PC-9 (cell line): ENCODE data around the gene COL10A1. TPM values are rescaled to one million over a fixed set of nuclear protein-coding genes. Genes with fewer than 3 reads are reported as not detected.

ENCODE experiments used
- BruUV-seq: library from RNA; stranded (reverse); fragments of 400-500 nt; replicated peaks from 2 replicates; lab custom pipeline; 2021; lab: Mats Ljungman, UMichigan
- CTCF ChIA-PET: fragments of 300-600 bp; sonication (Branson Sonifier 250); formaldehyde crosslinking; loops from one replicate; lab custom pipeline; 2022; ENCODE audit warnings: antibody characterized with exemption; lab: Charles Lee
- POLR2A ChIA-PET: fragments of 300-600 bp; sonication (Branson Sonifier 250); formaldehyde crosslinking; loops from one replicate; lab custom pipeline; 2022; ENCODE audit warnings: antibody characterized with exemption; ENCODE audit not compliant: unreplicated experiment; lab: Charles Lee
- DNase-seq, 2 experiments: peaks; one replicate each; pipeline versions ENCODE4 v3.0.0 to v3.0.0-alpha.2; 2015 to 2022; ENCODE audit warnings: mixed read lengths in 1 of 2
- H2AFZ ChIP-seq: fragments of 200-600 bp; sonication (generic); 2 replicates; pipeline ENCODE4 v1.8.1; 2017; ENCODE audit warnings: antibody characterized with exemption
- H3F3A ChIP-seq: fragments of 200-600 bp; sonication (generic); 2 replicates; pipeline ENCODE4 v1.8.1; 2017; ENCODE audit warnings: antibody characterized with exemption, mild to moderate bottlenecking, low read depth; ENCODE audit not compliant: insufficient read depth
- H3K27ac ChIP-seq: fragments of 200-600 bp; sonication (generic); 2 replicates; pipeline ENCODE4 v1.6.1; 2016; ENCODE audit warnings: mixed run types
- H3K27me3 ChIP-seq: fragments of 200-600 bp; sonication (generic); 2 replicates; pipeline ENCODE4 v1.6.1; 2016; ENCODE audit warnings: low read depth, mixed run types; ENCODE audit not compliant: insufficient read depth
- H3K36me3 ChIP-seq: fragments of 200-600 bp; sonication (generic); 2 replicates; pipeline ENCODE4 v1.6.1; 2016; ENCODE audit warnings: low read depth, mixed run types
- H3K4me1 ChIP-seq: fragments of 200-600 bp; sonication (generic); replicated peaks from 2 replicates; pipeline ENCODE4 v1.6.1; 2016; ENCODE audit warnings: mixed run types; ENCODE audit not compliant: insufficient read depth
- H3K4me2 ChIP-seq: fragments of 200-600 bp; sonication (generic); 2 replicates; pipeline ENCODE4 v1.6.1; 2017; ENCODE audit warnings: mixed run types
- H3K4me3 ChIP-seq: fragments of 200-600 bp; sonication (generic); 2 replicates; pipeline ENCODE4 v1.6.1; 2016; ENCODE audit warnings: mixed run types
- H3K79me2 ChIP-seq: fragments of 200-600 bp; sonication (generic); 2 replicates; pipeline ENCODE4 v1.6.1; 2017; ENCODE audit warnings: low read depth, mixed run types
- H3K9me2 ChIP-seq: fragments of 200-600 bp; sonication (generic); 2 replicates; pipeline ENCODE4 v1.8.1; 2017; ENCODE audit warnings: mild to moderate bottlenecking; ENCODE audit not compliant: insufficient read depth
- H3K9me3 ChIP-seq: fragments of 200-600 bp; sonication (generic); 2 replicates; pipeline ENCODE4 v1.8.1; 2016; ENCODE audit warnings: low read depth; ENCODE audit not compliant: insufficient read depth
- H4K20me1 ChIP-seq: fragments of 200-600 bp; sonication (generic); 2 replicates; pipeline ENCODE4 v1.8.1; 2017; ENCODE audit not compliant: insufficient read depth
- EZH2 ChIP-seq: fragments of 200-600 bp; sonication (generic); IDR thresholded peaks from 2 replicates; pipeline ENCODE4 v1.8.0; 2017; ENCODE audit warnings: antibody characterized with exemption, low read depth
- intact Hi-C: fragments of 100-400 bp; cut with micrococcal nuclease; formaldehyde crosslinking; loops from one replicate; pipeline ENCODE4 v1.10.0; 2022; ENCODE audit not compliant: unreplicated experiment
- total RNA-seq: library from RNA; stranded (reverse); gene quantifications from 2 replicates; pipeline ENCODE4 v1.2.3, GENCODE V29; 2021
- TF ChIP-seq, protein P1 (sequence below): fragments of 200-600 bp; sonication (generic); conservative IDR thresholded peaks from 2 replicates; pipeline ENCODE4 v1.6.1; 2017; ENCODE audit warnings: mixed run types, antibody characterized with exemption, mild to moderate bottlenecking, moderate library complexity

COL10A1 gene
- total RNA-seq, 1 experiment from 2014 or later = not detected

DNA sequence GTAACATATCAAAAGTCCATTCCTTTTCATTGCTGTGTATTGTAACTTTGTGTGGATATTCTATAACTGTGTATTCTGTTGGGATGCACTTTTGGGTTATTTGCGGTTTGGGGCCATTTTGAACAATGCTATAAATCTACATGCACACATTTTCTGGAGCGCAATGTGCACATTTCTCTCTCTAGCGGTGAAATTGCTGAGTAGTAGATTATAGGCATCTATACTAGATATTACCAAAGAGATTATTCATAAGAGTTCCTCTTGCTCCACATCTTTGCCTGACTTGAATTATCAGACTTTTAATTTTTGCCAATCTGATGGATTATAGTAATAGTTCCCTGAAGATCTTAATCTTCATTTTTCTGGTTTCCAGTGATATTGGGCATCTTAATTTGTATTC, 47.0 kb downstream of the COL10A1 start:
- ChIA-PET POLR2A (no interaction called here), CTCF (no interaction called here)
- H3K9me3 ChIP-seq = no peaks in the 10 kb centered on the region
- no peaks in the 10 kb centered on the region for H3K36me3 ChIP-seq
- H3K27me3 ChIP-seq = no peaks in the 10 kb centered on the region
- no peak overlapping the region for H3K27ac ChIP-seq
- TF ChIP-seq EZH2 = no peak
- TF ChIP-seq, protein P1, sequence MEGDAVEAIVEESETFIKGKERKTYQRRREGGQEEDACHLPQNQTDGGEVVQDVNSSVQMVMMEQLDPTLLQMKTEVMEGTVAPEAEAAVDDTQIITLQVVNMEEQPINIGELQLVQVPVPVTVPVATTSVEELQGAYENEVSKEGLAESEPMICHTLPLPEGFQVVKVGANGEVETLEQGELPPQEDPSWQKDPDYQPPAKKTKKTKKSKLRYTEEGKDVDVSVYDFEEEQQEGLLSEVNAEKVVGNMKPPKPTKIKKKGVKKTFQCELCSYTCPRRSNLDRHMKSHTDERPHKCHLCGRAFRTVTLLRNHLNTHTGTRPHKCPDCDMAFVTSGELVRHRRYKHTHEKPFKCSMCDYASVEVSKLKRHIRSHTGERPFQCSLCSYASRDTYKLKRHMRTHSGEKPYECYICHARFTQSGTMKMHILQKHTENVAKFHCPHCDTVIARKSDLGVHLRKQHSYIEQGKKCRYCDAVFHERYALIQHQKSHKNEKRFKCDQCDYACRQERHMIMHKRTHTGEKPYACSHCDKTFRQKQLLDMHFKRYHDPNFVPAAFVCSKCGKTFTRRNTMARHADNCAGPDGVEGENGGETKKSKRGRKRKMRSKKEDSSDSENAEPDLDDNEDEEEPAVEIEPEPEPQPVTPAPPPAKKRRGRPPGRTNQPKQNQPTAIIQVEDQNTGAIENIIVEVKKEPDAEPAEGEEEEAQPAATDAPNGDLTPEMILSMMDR = no peak
- intact Hi-C loops = no loop called here
- H3F3A ChIP-seq = 0 out of 2 replicates have a peak, but pooled peaks cover under 1% of the 10 kb centered on the region
- H3K4me1 ChIP-seq = peaks cover 11% of the 10 kb centered on the region
- no TSS peak for BruUV-seq
- H3K79me2 ChIP-seq = no peaks in the 10 kb centered on the region
- no peaks in the 10 kb centered on the region for H3K9me2 ChIP-seq
- no peak for DNase-seq
- H2AFZ ChIP-seq = no peak overlapping the region
- no peak overlapping the region for H3K4me2 ChIP-seq
- H3K4me3 ChIP-seq = no peak overlapping the region
- H4K20me1 ChIP-seq = no peaks in the 10 kb centered on the region

DNA sequence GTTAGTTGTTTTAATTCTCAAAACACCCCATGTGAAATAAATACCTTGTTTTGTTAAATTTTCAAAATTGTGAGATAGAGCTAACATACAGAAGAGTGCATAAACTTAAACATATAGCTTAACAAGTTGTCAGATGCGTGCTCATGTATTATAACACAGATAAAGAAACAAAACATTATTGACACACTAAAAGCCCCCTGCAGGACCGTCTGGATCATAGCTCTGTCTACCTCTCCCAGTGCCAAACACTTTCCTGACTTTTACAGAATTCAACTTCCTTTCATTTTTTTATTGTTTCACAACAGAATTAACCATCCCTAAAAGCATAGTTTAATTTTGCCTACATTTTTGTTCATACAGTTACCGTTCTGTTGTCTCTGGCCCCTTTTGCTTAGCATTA, 47.4 kb downstream of the COL10A1 start:
- ChIA-PET CTCF (no interaction called here), POLR2A (no interaction called here)
- TF ChIP-seq, protein P1 = no peak
- TF ChIP-seq EZH2 = no peak
- Histone ChIP-seq H3K9me2 (no peaks in the 10 kb centered on the region), H3K9me3 (no peaks in the 10 kb centered on the region), H3K4me3 (no peak overlapping the region), H4K20me1 (no peaks in the 10 kb centered on the region), H3K4me2 (no peak overlapping the region), H2AFZ (no peak overlapping the region), H3K79me2 (no peaks in the 10 kb centered on the region), H3K27me3 (no peaks in the 10 kb centered on the region), H3K27ac (no peak overlapping the region), H3K36me3 (no peaks in the 10 kb centered on the region), H3K4me1 (peaks cover 15% of the 10 kb centered on the region), H3F3A (peaks cover 5% of the 10 kb centered on the region; the same call in 1 of the 2 replicates)
- intact Hi-C loops = no loop called here
- BruUV-seq = no TSS peak
- DNase-seq = no peak

DNA sequence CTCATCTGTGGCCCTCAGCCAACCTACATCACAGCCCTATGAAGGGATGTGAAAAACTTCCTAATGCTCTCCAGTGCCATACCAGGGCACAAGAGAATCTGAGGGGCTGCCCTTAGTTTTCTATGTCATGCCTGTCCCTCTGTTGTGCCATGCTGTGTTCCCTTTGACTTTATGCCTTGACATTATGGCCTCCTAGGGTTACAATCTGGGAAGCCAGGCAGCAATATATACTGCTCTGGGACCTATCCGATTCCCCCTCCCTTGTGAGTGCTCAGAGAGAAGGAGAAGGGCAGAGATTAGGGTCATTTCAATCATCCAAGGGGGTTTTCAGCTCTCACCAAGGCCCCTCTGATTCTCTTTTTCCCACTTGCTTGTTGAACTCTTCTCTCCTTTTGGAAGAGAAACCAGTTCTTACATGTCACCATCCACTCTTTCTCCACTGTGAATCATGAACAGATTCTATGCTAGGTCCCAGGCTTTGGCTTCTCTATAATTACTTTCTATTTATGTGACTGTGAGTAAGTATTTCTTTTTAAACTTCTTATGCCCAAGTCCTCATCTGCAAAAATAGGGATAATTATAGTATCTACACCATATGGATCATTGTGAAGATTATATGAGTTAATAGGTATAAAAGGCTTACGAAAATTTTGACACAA, 51.1 kb downstream of the COL10A1 start:
- Histone ChIP-seq H3K79me2 (no peaks in the 10 kb centered on the region), H4K20me1 (no peaks in the 10 kb centered on the region), H3K4me1 (peaks cover 52% of the 10 kb centered on the region), H3K27ac (no peak overlapping the region), H3K36me3 (no peaks in the 10 kb centered on the region), H3K9me3 (no peaks in the 10 kb centered on the region), H3K27me3 (no peaks in the 10 kb centered on the region), H2AFZ (no peak overlapping the region), H3F3A (peaks cover 23% of the 10 kb centered on the region), H3K4me2 (no peak overlapping the region), H3K4me3 (no peak overlapping the region), H3K9me2 (no peaks in the 10 kb centered on the region)
- ChIA-PET POLR2A (no interaction called here), CTCF (interaction anchor here (1.5 kb wide), 1 partner anchor 64 kb away, joined by 5 read pairs; no protein-coding TSS in a partner anchor)
- TF ChIP-seq EZH2 = no peak
- TF ChIP-seq, protein P1 = no peak
- DNase-seq = no peak
- BruUV-seq = no TSS peak
- intact Hi-C loops = no loop called here
